HG02759 (cell line): Measurements from ENCODE around the gene ERC1.

Experiments used
- ATAC-seq: cut with Tn5 transposase; IDR thresholded peaks from one replicate; pipeline ENCODE4 v1.9.1; 2021; ENCODE audit warnings: mild to moderate bottlenecking, moderate library complexity; ENCODE audit not compliant: unreplicated experiment

The ERC1 gene

DNA sequence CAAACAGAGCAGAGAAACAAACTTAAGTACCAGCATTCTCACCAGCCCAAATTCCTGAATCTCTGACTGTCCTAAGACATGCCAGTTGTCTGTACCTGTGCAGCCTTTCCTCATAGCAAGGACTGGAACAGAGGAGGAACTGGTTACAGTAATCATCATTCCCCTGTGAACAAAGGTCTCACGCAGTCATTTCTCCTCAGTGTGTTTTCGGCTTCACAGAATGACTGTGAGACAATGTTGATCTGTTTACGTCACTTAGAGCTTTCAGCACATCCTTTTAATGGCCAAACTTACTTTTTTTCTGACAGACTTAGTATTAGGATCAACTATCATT is 434.3 kb downstream of the ERC1 start:
- ATAC-seq, result no peak

- ATAC-seq, result no peak
Measured at GRCh38 chr12:1428671-1429070, 437.6 kb downstream of the ERC1 start.

DNA sequence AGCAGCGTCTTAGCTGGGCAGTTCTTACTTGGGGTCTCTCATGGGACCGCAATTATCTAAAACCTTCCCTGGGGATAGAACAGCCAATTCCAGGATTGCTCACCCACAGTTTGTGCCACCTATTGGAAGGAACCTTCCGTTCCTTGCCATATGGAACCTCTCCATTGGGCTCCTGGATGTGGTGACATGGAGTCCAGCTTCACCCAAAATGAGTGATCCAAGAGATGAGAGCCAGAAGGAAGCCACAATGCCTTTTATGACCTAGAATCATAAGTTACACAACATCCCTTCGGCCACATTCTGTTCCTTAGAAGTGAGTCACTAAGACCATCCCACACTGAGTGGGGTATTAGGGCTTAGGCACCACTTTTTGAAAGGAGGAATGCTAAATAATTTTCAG is 439.0 kb downstream of the ERC1 start:
- no peak for ATAC-seq

- no peak for ATAC-seq
Measured at GRCh38 chr12:1434296-1434955, 443.4 kb downstream of the ERC1 start.

DNA sequence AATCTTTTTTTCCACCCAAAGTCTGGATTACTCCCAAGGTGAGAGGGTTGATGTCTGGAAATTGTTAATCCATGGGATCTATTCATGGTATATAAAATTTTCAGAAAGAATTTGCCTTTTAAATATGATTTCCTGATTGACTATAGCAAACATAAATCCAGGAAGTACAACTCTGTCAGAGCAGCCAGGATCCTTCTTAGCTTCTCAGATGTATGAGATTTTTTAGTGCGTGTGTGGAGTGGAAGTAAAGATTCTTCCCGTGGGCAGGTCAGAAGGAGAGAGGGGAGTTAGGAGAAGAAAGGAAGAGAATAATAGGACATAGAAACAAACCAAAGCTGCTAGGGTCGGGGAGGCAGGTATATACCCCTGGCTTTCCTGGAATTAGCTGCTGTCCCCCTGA is 444.0 kb downstream of the ERC1 start:
- ATAC-seq, result no peak

DNA sequence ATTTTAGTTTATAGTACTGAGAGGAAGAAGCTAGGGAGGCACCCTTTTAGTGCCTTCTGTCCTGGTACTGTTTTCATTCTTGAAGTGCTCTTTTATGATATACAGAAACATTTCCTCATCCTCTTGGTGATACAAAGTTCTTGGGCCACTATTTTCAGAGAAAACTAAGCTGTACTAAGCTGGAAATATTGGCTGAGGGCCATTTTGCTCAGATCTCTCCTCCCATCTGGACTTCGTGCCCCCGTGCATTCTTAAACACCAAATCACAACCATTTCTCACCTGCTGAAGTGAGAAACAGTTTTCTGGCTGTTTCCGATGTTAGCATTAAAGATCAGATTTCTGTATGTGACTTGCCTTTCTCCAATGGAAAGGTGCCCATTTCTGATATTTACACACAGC is 444.4 kb downstream of the ERC1 start:
- no peak for ATAC-seq

DNA sequence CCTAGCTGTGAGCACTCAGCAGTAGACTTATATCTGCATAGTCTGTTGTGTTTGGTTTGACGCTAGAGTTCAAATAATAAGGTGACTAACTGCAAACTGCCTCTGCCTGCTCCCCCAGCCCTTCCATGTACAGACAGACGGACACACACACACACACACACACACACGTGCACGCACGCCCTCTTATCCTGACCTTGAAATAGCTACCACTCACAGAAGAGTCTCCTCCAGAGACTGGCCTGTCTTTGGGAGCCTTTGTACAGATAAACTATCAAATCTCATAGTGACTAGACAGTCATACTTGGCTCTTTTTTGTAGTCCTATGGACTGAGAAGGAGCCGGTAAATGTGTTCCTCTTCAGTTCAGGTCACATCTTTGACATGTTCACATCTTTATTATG is 445.0 kb downstream of the ERC1 start:
- no peak for ATAC-seq

- ATAC-seq, result no peak
Measured at GRCh38 chr12:1436981-1437380, 446.0 kb downstream of the ERC1 start.

DNA sequence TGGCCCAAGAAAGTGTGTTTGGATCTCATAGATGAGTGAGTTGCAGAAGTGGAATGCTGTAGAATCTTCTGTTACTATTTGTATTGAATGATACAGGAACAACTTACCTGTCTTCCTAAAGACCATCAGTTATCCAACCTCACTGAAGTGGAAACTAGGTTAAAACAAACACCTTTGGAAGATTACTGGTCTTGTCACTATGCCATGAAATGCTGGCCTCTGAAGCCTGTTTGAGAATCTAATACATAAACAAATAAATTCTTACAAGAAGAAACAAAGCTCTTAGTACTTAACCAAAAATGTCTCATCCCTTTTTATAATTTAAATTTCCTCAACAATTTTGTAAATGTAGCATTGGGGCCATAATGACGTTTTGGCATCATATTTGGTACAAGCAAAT is 448.2 kb downstream of the ERC1 start:
- ATAC-seq, result no peak

- ATAC-seq, result no peak
Measured at GRCh38 chr12:1439687-1440086, 448.7 kb downstream of the ERC1 start.

GRCh38 chr12:1443421-1444141 is 452.6 kb downstream of the ERC1 start:
- ATAC-seq, result no peak

DNA sequence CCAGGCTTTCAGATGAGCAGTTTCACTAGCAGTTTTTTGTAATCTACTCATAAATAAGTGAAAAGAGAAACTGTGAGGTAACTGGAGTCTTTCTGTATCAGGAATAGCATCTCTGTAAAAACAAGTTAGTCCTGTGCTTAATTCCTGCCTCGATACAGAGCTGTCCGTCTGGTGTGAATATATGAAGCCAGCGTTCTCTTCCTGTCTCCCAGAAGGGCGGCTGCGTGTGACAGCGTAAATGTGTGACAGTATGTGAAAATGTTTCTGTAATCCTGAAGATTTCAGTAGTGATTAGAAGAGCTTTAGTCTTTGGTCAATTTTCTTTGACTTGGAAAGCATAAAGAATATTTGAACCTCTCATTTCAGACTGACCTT is 453.1 kb downstream of the ERC1 start:
- ATAC-seq, result no peak

DNA sequence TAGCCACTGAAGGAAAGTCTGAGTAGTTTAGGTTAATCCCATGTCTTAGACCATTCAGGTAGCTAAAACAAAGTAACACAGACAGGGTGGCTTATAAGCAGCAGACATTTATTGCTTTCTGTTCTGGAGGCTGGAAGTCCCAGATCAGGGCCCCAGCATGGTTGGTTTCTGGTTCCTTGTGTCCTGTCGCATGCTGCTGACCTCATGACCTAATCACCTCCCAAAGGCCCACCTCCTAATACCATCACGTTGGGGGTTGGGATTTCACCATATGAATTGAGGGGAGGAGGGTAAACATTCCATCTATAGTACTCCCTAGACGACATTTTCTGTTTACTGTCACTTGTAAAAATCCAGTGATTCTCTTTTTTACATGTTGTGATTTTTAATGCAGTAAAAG is 454.8 kb downstream of the ERC1 start:
- ATAC-seq, result no peak

DNA sequence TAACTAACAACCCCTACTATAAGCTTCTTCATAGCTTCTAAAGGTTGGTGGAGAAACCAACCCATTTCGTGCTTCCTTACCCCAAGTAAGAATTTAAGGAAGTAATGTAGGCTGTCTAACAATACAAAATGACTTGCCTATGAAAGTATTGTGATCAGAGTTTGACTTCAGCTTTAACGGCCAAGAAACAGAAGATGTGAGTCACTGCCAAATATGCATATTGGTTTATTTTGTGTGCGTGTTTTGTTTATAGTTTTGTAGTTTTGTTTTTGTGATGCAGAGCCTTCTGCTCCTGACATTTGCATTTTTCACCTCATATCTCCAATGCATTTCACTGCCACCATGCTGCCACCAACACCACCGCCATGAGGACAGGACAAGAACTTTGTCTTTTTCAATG is 457.3 kb downstream of the ERC1 start:
- ATAC-seq, result no peak

- ATAC-seq, result no peak
Measured at GRCh38 chr12:1453810-1454209, 462.8 kb downstream of the ERC1 start.

DNA sequence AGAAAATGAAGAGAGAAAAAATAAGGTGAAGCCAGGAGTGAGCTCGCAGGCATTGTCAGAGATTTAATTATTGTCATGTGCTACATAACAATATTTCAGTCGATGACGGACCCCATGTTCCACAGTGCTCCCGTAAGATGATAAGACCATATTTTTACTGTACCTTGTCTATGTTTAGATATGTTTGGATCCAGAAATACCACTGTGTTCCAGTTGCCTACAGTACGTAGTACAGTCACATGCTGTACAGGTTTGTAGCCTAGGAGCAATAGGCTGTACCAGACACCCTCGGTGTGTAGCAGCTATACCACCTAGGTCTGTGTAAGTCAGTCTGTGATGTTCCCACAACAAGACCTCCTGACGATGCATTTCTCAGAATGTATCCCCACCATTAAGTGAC is 465.9 kb downstream of the ERC1 start:
- ATAC-seq, result no peak

GRCh38 chr12:1457901-1458300 is 466.9 kb downstream of the ERC1 start:
- ATAC-seq, result no peak

DNA sequence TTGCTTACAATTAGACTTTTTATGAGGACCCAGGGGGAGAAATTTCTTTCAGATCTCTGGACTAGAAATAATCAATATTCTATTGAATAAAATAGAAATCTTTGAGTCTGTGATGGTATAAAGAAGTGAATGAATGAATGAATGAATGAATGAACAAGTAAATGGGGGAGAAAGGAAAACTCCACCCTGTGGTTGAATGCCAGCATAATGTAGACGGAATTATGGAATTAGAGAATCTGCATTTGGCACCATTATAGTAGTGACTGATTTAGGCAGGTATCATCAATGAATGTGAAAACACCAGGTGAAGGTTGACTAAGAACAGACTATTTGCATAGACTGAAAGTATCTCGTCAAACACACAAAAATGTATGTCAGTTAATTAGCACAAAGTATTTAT is 468.3 kb downstream of the ERC1 start:
- ATAC-seq, result no peak

DNA sequence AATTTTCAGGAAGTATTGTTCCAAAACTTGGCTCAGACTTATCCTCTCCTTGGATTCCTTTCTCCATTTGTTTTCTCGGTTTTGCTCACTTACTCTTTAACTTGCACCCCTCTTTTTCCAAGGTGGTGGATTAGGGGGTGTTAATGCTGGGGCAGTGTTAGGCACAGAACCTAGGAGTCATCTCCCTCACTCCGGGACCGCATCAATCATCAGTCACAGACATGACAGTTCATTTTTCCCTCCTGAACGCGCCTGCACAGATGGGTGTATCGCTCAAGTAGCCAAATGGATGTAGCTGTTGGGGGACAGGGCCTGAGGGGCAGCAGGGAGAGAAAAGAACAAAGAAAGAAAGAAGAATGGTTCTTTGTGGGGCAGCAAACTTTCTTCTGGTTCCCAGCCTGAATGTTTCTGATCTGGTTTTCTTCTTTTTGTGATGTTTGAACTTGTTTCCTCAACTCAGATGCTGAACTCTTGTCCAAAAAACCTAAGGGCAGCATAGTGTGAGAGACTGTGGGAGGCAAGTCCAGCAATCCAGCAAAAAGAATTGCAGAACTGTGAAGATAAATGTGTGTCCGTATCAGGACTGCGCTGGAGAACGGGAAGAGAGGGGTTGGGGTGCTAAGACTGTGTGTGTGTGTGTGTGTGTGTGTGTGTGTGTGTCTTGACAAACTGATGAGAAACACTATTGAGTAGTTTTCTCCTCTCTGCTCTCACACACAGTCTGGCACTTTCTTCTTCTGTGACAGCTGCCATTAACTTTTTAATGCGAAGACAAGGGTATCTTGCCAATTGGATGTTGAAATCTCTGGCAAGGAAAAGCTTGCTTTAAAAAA is 472.3 kb downstream of the ERC1 start:
- ATAC-seq, result no peak

GRCh38 chr12:1464925-1465324 is 473.9 kb downstream of the ERC1 start:
- no peak for ATAC-seq

DNA sequence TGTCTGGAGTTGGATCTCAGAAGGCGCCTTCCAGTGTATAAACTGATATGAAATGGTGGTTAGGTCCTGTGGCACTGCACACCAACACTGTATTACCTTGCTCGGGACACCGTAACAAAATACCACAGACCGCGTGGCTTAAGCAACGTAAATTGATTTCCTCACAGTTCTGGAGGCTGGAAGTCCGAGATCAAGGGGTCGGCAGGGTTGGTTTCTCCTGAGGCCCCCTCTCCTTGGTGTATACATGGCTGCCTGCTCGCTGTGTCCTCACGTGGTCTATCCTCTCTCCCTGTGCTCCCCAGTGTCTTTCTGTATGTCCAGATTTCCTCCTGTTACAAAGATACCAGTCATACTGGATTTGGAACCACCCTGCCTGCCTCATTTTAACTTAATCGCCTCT is 475.0 kb downstream of the ERC1 start:
- no peak for ATAC-seq

DNA sequence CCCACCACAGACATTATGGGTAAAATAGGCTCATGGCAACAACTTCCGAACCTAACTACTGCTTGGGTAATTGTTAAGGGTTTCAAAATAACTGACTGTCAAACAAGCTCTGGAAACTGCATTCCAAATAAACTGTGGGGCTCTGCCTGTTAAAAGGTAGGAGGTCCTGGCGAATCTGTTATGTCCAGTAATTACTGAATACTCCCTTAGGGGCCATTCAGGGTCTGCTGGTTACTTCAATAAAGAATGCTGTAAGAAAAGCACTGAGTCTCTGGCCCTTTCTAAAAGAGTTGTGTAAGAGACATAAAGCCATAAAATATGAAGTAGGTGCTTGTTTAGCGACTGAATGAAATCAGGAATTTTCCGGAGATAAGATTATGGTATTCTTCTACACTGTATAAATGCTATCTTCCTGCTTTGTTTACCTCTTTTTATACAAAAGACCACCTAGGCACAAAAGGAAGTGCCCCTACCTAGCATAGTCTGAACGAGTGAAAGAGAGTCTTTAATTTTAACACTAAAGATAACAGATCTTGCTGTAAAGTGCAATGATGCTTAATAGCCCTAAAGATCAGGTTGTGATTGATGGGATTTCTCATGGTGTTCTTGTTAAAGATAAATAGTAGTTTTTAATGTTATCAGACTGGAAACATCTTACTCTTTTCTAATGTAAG is 475.6 kb downstream of the ERC1 start:
- no peak for ATAC-seq
